Vagina (tissue), 2 donors: ENCODE measurements around the gene HOXD8. TPM values are rescaled to one million over a fixed set of nuclear protein-coding genes. Genes with fewer than 3 reads are reported as not detected.

Experiments
- DNase-seq, 2 donors: peaks; one replicate each; pipeline ENCODE4 v3.0.0-alpha.2; 2017; ENCODE audit errors: extremely low spot score in 2 of 2
- H3K27ac ChIP-seq: fragments of 200-600 bp; sonication (generic); one replicate; pipeline ENCODE4 v1.5.1; 2019
- H3K27me3 ChIP-seq: fragments of 200-600 bp; sonication (generic); one replicate; pipeline ENCODE4 v1.5.1; 2019
- H3K36me3 ChIP-seq, 2 donors: fragments of 200-600 bp; sonication (generic); one replicate each; pipeline ENCODE4 v1.5.1; 2017 to 2019
- H3K4me1 ChIP-seq: fragments of 200-600 bp; sonication (generic); one replicate; pipeline ENCODE4 v1.5.1; 2019
- H3K4me3 ChIP-seq, 2 donors: fragments of 200-600 bp; sonication (generic); 1 replicate in 1 of 2; 2 replicates in 1 of 2; pipeline ENCODE4 v1.5.1; 2016 to 2019
- H3K9me3 ChIP-seq: fragments of 200-600 bp; sonication (generic); one replicate; pipeline ENCODE4 v1.5.1; 2019
- CTCF ChIP-seq, 3 experiments: fragments of 450-650 bp in 2 of 3; fragments of 200-600 bp in 1 of 3; sonication (generic) in 1 of 3; IDR thresholded peaks; one replicate each; pipeline ENCODE4 v1.5.1; 2017 to 2019; ENCODE audit warnings: antibody characterized with exemption in 3 of 3, mild to moderate bottlenecking in 2 of 3, moderate library complexity in 2 of 3
- POLR2A ChIP-seq, 2 donors: fragments of 450-650 bp; IDR thresholded peaks; one replicate each; pipeline ENCODE4 v1.6.1; 2017; ENCODE audit warnings: antibody characterized with exemption in 2 of 2, mild to moderate bottlenecking in 2 of 2, moderate library complexity in 2 of 2
- POLR2AphosphoS5 ChIP-seq, 2 donors: sonication (generic); formaldehyde crosslinking; IDR thresholded peaks; one replicate each; pipeline ENCODE4 v1.9.0; 2017; ENCODE audit warnings: antibody characterized with exemption in 2 of 2, mild to moderate bottlenecking in 2 of 2, low read depth in 1 of 2; ENCODE audit not compliant: insufficient read depth in 1 of 2
- intact Hi-C: fragments of 100-400 bp; cut with DNase I; formaldehyde crosslinking; loops from one replicate; pipeline ENCODE4 v1.15.1; 2023
- total RNA-seq: library from RNA; depleted of rRNA; stranded (reverse); fragments of >200 nt; gene quantifications from one replicate; pipeline ENCODE4 v1.2.3, GENCODE V29; 2016

HOXD8 gene
- total RNA-seq, 1 donor from 2014 or later: 10.3 TPM

- Histone ChIP-seq H3K27ac (no peak overlapping the region), H3K27me3 (peaks cover 15% of the 10 kb centered on the region), H3K9me3 (no peaks in the 10 kb centered on the region), H3K4me3 (no peak overlapping the region), H3K36me3 (no peaks in the 10 kb centered on the region), H3K4me1 (peaks cover 30% of the 10 kb centered on the region)
- DNase-seq: no peak
- intact Hi-C loops: no loop called here
- TF ChIP-seq POLR2A (IDR thresholded peaks at IDR 0.05): no peak
- no peak for TF ChIP-seq POLR2AphosphoS5 (IDR thresholded peaks at IDR 0.05; ENCODE audit: insufficient read depth in 1 of 2, low read depth in 1 of 2)
- TF ChIP-seq CTCF (IDR thresholded peaks at IDR 0.05): no peak
These were observed 29.6 kb downstream of the HOXD8 start for GRCh38 chr2:176158855-176159662.

GRCh38 chr2:176159663-176160250 is 30.3 kb downstream of the HOXD8 start:
- Histone ChIP-seq H3K36me3 (no peaks in the 10 kb centered on the region), H3K9me3 (no peaks in the 10 kb centered on the region), H3K4me3 (no peak overlapping the region), H3K4me1 (peaks cover 31% of the 10 kb centered on the region), H3K27me3 (peaks cover 21% of the 10 kb centered on the region), H3K27ac (no peak overlapping the region)
- DNase-seq: no peak
- no peak for TF ChIP-seq POLR2A (IDR thresholded peaks at IDR 0.05)
- TF ChIP-seq POLR2AphosphoS5 (IDR thresholded peaks at IDR 0.05; ENCODE audit: insufficient read depth in 1 of 2, low read depth in 1 of 2): no peak
- TF ChIP-seq CTCF (IDR thresholded peaks at IDR 0.05): no peak
- intact Hi-C loops: no loop called here

GRCh38 chr2:176160251-176160985 is 30.9 kb downstream of the HOXD8 start:
- no peak overlapping the region for H3K27ac ChIP-seq
- DNase-seq: no peak
- H3K9me3 ChIP-seq: no peaks in the 10 kb centered on the region
- H3K4me3 ChIP-seq: no peak overlapping the region
- no peak for TF ChIP-seq CTCF (IDR thresholded peaks at IDR 0.05)
- intact Hi-C loops: no loop called here
- H3K27me3 ChIP-seq: peaks cover 27% of the 10 kb centered on the region
- peaks cover 37% of the 10 kb centered on the region for H3K4me1 ChIP-seq
- H3K36me3 ChIP-seq: no peaks in the 10 kb centered on the region

GRCh38 chr2:176160986-176161824 is 31.7 kb downstream of the HOXD8 start:
- Histone ChIP-seq H3K27me3 (peaks cover 27% of the 10 kb centered on the region), H3K27ac (no peak overlapping the region), H3K9me3 (no peaks in the 10 kb centered on the region), H3K36me3 (no peaks in the 10 kb centered on the region), H3K4me3 (no peak overlapping the region), H3K4me1 (peaks cover 39% of the 10 kb centered on the region)
- no peak for TF ChIP-seq CTCF (IDR thresholded peaks at IDR 0.05)
- intact Hi-C loops: no loop called here
- DNase-seq: no peak
